Subcutaneous abdominal adipose tissue (tissue), 5 donors: ENCODE data around the gene UNC13D.

Experiments
- H3K27ac ChIP-seq: one replicate; pipeline ENCODE4 v1.7.0; 2013; ENCODE audit warnings: low read depth, mild to moderate bottlenecking, inconsistent platforms, low read length, moderate library complexity
- H3K27me3 ChIP-seq, 5 donors: one replicate each; pipeline ENCODE4 v1.7.0; 2013; ENCODE audit warnings: low read length in 5 of 5, inconsistent platforms in 1 of 5; ENCODE audit not compliant: control insufficient read depth in 5 of 5, insufficient read depth in 4 of 5
- H3K36me3 ChIP-seq, 5 donors: one replicate each; pipeline ENCODE4 v1.7.0; 2013; ENCODE audit warnings: low read length in 5 of 5; ENCODE audit not compliant: control insufficient read depth in 5 of 5, insufficient read depth in 5 of 5
- H3K4me1 ChIP-seq, 5 donors: one replicate each; pipeline ENCODE4 v1.7.0; 2013; ENCODE audit warnings: low read length in 5 of 5, mild to moderate bottlenecking in 3 of 5, moderate library complexity in 1 of 5; ENCODE audit not compliant: control insufficient read depth in 5 of 5, insufficient read depth in 5 of 5
- H3K4me3 ChIP-seq, 5 donors: one replicate each; pipeline ENCODE4 v1.7.0; 2013; ENCODE audit warnings: low read length in 5 of 5, low read depth in 1 of 5
- H3K9ac ChIP-seq, 5 donors: one replicate each; pipeline ENCODE4 v1.7.0; 2013; ENCODE audit warnings: low read length in 5 of 5, mild to moderate bottlenecking in 4 of 5, moderate library complexity in 3 of 5
- H3K9me3 ChIP-seq, 5 donors: one replicate each; pipeline ENCODE4 v1.7.0; 2013; ENCODE audit warnings: low read length in 5 of 5; ENCODE audit not compliant: control insufficient read depth in 5 of 5
- donor health status: healthy.
- donor health status: healthy.
- donor health status: healthy.
- donor health status: healthy.
- donor health status: healthy.

UNC13D gene

DNA sequence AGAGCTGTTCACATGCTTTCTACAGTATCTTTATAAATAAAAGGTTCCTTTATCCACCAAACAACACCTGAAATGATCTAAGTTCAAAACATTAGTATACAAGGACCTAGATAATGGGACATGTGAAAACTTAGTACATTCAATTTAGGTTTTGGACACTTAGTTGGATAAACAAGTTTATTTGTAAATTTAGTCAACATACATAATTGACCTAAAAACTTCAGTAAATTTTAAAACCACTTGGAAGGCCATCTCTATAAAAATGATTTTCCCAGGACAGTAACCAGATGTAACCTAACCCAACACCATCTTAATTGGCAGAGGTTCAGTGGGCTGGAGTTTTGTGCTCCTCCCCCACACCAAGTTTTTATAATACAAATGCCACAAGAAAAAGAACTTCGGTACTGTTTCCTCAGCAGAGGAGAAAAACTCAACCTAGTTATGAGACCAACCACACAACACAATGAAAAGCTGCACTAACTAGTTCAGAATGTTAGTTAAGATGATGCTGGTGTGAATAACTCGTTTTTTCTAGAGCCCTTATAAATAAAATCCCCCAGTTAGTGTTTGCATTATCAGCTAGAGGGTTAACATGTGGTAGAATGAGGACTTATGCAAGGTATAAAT lies 66.8 kb downstream of the UNC13D start:
- H3K27ac ChIP-seq: peak overlapping the region; percentile 96
- H3K4me3 ChIP-seq: peak overlapping the region; percentile 85 to 99 (median 97)
- peaks cover 13 to 49% (median 41%) of the 10 kb centered on the region in 5 donors for H3K36me3 ChIP-seq
- H3K4me1 ChIP-seq: peaks cover 4 to 31% (median 24%) of the 10 kb centered on the region in 5 donors
- H3K9ac ChIP-seq: peak overlapping the region; percentile 62 to 98 (median 96)
- H3K9me3 ChIP-seq: no peaks in the 10 kb centered on the region
- no peaks in the 10 kb centered on the region for H3K27me3 ChIP-seq
